GM23248 (cell line): Measurements from ENCODE around the gene PXMP2. TPM values are rescaled to one million over a fixed set of nuclear protein-coding genes. Genes with fewer than 3 reads are reported as not detected.

Experiments
- DNase-seq: peaks from one replicate; pipeline ENCODE4 v3.0.0-alpha.2; 2015
- H2AFZ ChIP-seq: fragments of 200-600 bp; sonication (generic); 2 replicates; pipeline ENCODE4 v1.6.1; 2016; ENCODE audit warnings: antibody characterized with exemption
- H3F3A ChIP-seq: fragments of 200-600 bp; sonication (generic); 2 replicates; pipeline ENCODE4 v1.6.1; 2016; ENCODE audit warnings: mild to moderate bottlenecking, antibody characterized with exemption, mixed run types; ENCODE audit not compliant: insufficient read depth
- H3K27ac ChIP-seq: fragments of 200-600 bp; sonication (generic); 2 replicates; pipeline ENCODE4 v1.5.1; 2016; ENCODE audit warnings: mild to moderate bottlenecking
- H3K27me3 ChIP-seq: fragments of 200-600 bp; sonication (generic); replicated peaks from 2 replicates; pipeline ENCODE4 v1.6.1; 2016; ENCODE audit warnings: mild to moderate bottlenecking; ENCODE audit not compliant: insufficient read depth
- H3K36me3 ChIP-seq: fragments of 200-600 bp; sonication (generic); 2 replicates; pipeline ENCODE4 v1.6.1; 2016; ENCODE audit warnings: low read depth, mild to moderate bottlenecking
- H3K4me1 ChIP-seq: fragments of 200-600 bp; sonication (generic); 2 replicates; pipeline ENCODE4 v1.6.1; 2016; ENCODE audit warnings: mild to moderate bottlenecking; ENCODE audit not compliant: insufficient read depth
- H3K4me2 ChIP-seq: fragments of 200-600 bp; sonication (generic); one replicate; pipeline ENCODE4 v1.6.1; 2016; ENCODE audit warnings: mild to moderate bottlenecking; ENCODE audit not compliant: unreplicated experiment
- H3K4me3 ChIP-seq: fragments of 200-600 bp; sonication (generic); 2 replicates; pipeline ENCODE4 v1.5.1; 2016; ENCODE audit warnings: mild to moderate bottlenecking
- H3K79me2 ChIP-seq: fragments of 200-600 bp; sonication (generic); 2 replicates; pipeline ENCODE4 v1.6.1; 2016; ENCODE audit warnings: mild to moderate bottlenecking; ENCODE audit not compliant: insufficient read depth
- H3K9ac ChIP-seq: fragments of 200-600 bp; sonication (generic); 2 replicates; pipeline ENCODE4 v1.6.1; 2016; ENCODE audit warnings: mild to moderate bottlenecking
- H3K9me2 ChIP-seq: fragments of 200-600 bp; sonication (generic); 2 replicates; pipeline ENCODE4 v1.6.1; 2016; ENCODE audit warnings: mixed run types, mild to moderate bottlenecking, moderate library complexity; ENCODE audit not compliant: insufficient read depth
- H3K9me3 ChIP-seq: fragments of 200-600 bp; sonication (generic); one replicate; pipeline ENCODE4 v1.6.1; 2017; ENCODE audit warnings: low read depth
- H4K20me1 ChIP-seq: fragments of 200-600 bp; sonication (generic); 2 replicates; pipeline ENCODE4 v1.6.0; 2016; ENCODE audit not compliant: insufficient read depth
- EZH2 ChIP-seq: fragments of 200-600 bp; sonication (generic); IDR thresholded peaks from 2 replicates; pipeline ENCODE4 v1.6.1; 2018; ENCODE audit warnings: antibody characterized with exemption, mild to moderate bottlenecking; ENCODE audit not compliant: insufficient read depth, poor library complexity, severe bottlenecking
- EZH2phosphoT487 ChIP-seq: fragments of 200-600 bp; sonication (generic); IDR thresholded peaks from 2 replicates; pipeline ENCODE4 v1.6.1; 2018; ENCODE audit warnings: antibody characterized with exemption, moderate library complexity, mild to moderate bottlenecking, low read depth; ENCODE audit not compliant: insufficient read depth
- WGBS, 2 experiments: methylation state at CpG; one replicate each; pipeline ENCODE4 v1.1.6; 2015 to 2017; ENCODE audit warnings: low lambda C conversion rate in 2 of 2, low coverage in 1 of 2; ENCODE audit errors: missing lambda C conversion rate in 2 of 2; 5-methylcytosine and 5-hydroxymethylcytosine counted together
- in situ Hi-C: fragments of 300-500 bp; cut with MboI; formaldehyde crosslinking; loops from 2 replicates; pipeline ENCODE4 v1.15.0; 2020
- polyA plus RNA-seq: library from polyadenylated mRNA; unstranded; fragments of >200 nt; fragmentation: Nextera tagmentation; extraction: Ambion mirVana; gene quantifications from 2 replicates; pipeline ENCODE4 v1.2.1, GENCODE V29; 2016
- total RNA-seq: library from RNA; depleted of rRNA; stranded (reverse); fragments of >200 nt; shearing (Covaris generic); gene quantifications from 2 replicates; pipeline ENCODE4 v1.2.3, GENCODE V29; 2014

The PXMP2 gene
- total and polyA plus RNA-seq, 2 experiments from 2014 or later = 28.5 to 37.2 TPM

- WGBS, 2 experiments = 93% methylated on average over 17 of the region's 17 CpGs
Observed at GRCh38 chr12:132669166-132669879, 18.1 kb upstream of the PXMP2 start.

GRCh38 chr12:132672116-132672515 is 15.3 kb upstream of the PXMP2 start:
- H3K27me3 ChIP-seq = no peaks in the 10 kb centered on the region
- no peaks in the 10 kb centered on the region for H3F3A ChIP-seq
- H3K9me3 ChIP-seq = no peaks in the 10 kb centered on the region
- H3K27ac ChIP-seq = no peak overlapping the region
- no peak overlapping the region for H2AFZ ChIP-seq
- H4K20me1 ChIP-seq = no peaks in the 10 kb centered on the region
- no peaks in the 10 kb centered on the region for H3K79me2 ChIP-seq
- H3K4me3 ChIP-seq = no peak overlapping the region
- H3K36me3 ChIP-seq = no peaks in the 10 kb centered on the region
- no peak for DNase-seq
- no peaks in the 10 kb centered on the region for H3K4me1 ChIP-seq
- in situ Hi-C loops = no loop called here
- no peak overlapping the region for H3K9ac ChIP-seq
- H3K9me2 ChIP-seq = no peaks in the 10 kb centered on the region
- 94 to 96% methylated on average over 16 of the region's 16 CpGs for WGBS, 2 experiments
- H3K4me2 ChIP-seq = no peak overlapping the region
- TF ChIP-seq EZH2phosphoT487 = no peak
- no peak for TF ChIP-seq EZH2

More at GRCh38 chr12:132669166-132669879, 18.1 kb upstream of the PXMP2 start:
- H3F3A ChIP-seq = no peaks in the 10 kb centered on the region
- no peaks in the 10 kb centered on the region for H3K9me2 ChIP-seq
- no peaks in the 10 kb centered on the region for H3K79me2 ChIP-seq
- no peak overlapping the region for H2AFZ ChIP-seq
- no peaks in the 10 kb centered on the region for H4K20me1 ChIP-seq
- H3K4me1 ChIP-seq = no peaks in the 10 kb centered on the region
- in situ Hi-C loops = no loop called here
- H3K27me3 ChIP-seq = no peaks in the 10 kb centered on the region
- no peaks in the 10 kb centered on the region for H3K9me3 ChIP-seq
- no peaks in the 10 kb centered on the region; the same call in 1 of the 2 replicates for H3K36me3 ChIP-seq
- H3K27ac ChIP-seq = no peak overlapping the region
- no peak overlapping the region for H3K9ac ChIP-seq
- no peak overlapping the region for H3K4me2 ChIP-seq
- H3K4me3 ChIP-seq = no peak overlapping the region
- no peak for TF ChIP-seq EZH2
- DNase-seq = no peak

GRCh38 chr12:132672678-132673077 is 14.7 kb upstream of the PXMP2 start:
- whole genome bisulfite sequencing, 2 experiments = 87 to 92% methylated on average over 11 to 12 of the region's 12 CpGs
- Histone ChIP-seq H4K20me1 (no peaks in the 10 kb centered on the region), H3K9me3 (no peaks in the 10 kb centered on the region), H3K4me2 (no peak overlapping the region), H3K79me2 (no peaks in the 10 kb centered on the region), H3K4me1 (no peaks in the 10 kb centered on the region), H2AFZ (no peak overlapping the region), H3K27me3 (no peaks in the 10 kb centered on the region), H3K27ac (no peak overlapping the region), H3K36me3 (no peaks in the 10 kb centered on the region), H3K9me2 (no peaks in the 10 kb centered on the region), H3F3A (no peaks in the 10 kb centered on the region), H3K4me3 (no peak overlapping the region), H3K9ac (no peak overlapping the region)
- no peak for DNase-seq
- TF ChIP-seq EZH2 (no peak), EZH2phosphoT487 (no peak)
- in situ Hi-C loops = no loop called here

- Histone ChIP-seq H4K20me1 (no peaks in the 10 kb centered on the region), H3K4me2 (no peak overlapping the region), H2AFZ (no peak overlapping the region), H3K9ac (no peak overlapping the region), H3K27ac (no peak overlapping the region), H3F3A (no peaks in the 10 kb centered on the region), H3K4me1 (no peaks in the 10 kb centered on the region), H3K36me3 (no peaks in the 10 kb centered on the region), H3K9me2 (no peaks in the 10 kb centered on the region), H3K79me2 (no peaks in the 10 kb centered on the region), H3K27me3 (no peaks in the 10 kb centered on the region), H3K9me3 (no peaks in the 10 kb centered on the region), H3K4me3 (no peak overlapping the region)
- DNase-seq = no peak
- TF ChIP-seq EZH2phosphoT487 (no peak), EZH2 (no peak)
- in situ Hi-C loops = no loop called here
- 93 to 96% methylated on average over 27 of the region's 27 CpGs for WGBS, 2 experiments
Observed at GRCh38 chr12:132673288-132674179, 13.9 kb upstream of the PXMP2 start.
